RWPE1 (cell line): Measurements from ENCODE around the gene BORCS5.

ENCODE experiments used
- CTCF ChIA-PET: fragments of 350-600 bp; sonication (Branson Sonifier 250); formaldehyde crosslinking; extraction: SDS; loops from one replicate; lab custom pipeline; 2021; lab: Yijun Ruan, JAX
- POLR2A ChIA-PET: fragments of 400-600 bp; formaldehyde crosslinking; extraction: SDS; loops from one replicate; lab custom pipeline; 2020; ENCODE audit warnings: antibody characterized with exemption; ENCODE audit not compliant: low non-redundant PET; lab: Yijun Ruan, JAX
- DNase-seq: peaks from one replicate; pipeline ENCODE4 v3.0.0; 2012; ENCODE audit warnings: low spot score
- H3K27ac ChIP-seq: fragments of 450-650 bp; 2 replicates; pipeline ENCODE4 v1.5.1; 2017
- CTCF ChIP-seq: fragments of 450-650 bp; conservative IDR thresholded peaks from 2 replicates; pipeline ENCODE4 v1.5.1; 2017; ENCODE audit warnings: low read depth, mild to moderate bottlenecking

BORCS5 gene

DNA sequence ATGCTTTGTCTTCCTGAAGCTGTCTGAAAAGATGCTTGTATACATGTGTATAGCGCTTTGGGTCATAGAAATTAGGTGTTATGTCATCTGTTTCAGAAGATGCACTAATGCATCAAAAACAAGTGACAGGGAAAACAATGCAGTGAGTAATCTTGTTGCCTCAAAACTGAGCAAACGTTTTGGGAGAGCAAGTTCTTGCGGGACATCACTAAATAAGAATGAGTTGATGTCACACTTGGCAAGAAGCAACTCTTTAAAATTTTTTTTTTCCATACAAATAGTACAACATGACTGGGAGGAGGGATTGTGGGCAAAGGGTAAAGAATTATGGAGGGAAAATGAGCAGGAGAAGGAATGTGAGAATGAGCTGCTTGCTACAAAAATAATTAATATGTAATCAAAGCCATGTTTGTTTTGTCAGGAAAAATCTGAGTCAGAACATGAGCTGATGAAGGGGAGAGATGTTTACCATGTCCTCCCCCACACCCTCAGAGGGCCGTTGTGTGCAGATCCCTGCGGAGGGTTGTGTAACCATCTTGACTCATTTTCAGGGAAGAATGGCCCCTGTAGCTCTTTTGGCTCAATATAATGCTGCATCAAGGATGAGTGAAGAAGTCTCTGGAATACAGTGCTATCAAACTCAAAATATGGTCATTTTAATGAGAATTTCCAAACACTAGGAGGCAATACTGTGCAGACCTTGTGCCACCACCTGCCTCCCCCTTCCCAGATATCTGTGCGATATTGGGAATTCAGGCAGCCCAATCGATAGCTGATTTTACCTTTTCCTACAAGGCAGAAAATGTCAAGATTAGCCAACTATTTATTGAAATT, 41.4 kb downstream of the BORCS5 start:
- peak; percentile 88 for DNase-seq
- CTCF ChIA-PET = interaction anchor here (0.7 kb wide), 1 partner anchor 24 kb away, joined by 3 read pairs; no protein-coding TSS in a partner anchor
- TF ChIP-seq CTCF = no peak
- POLR2A ChIA-PET = no interaction called here
- no peak overlapping the region for H3K27ac ChIP-seq

- ChIA-PET POLR2A (no interaction called here), CTCF (interaction anchor here (0.7 kb wide), 1 partner anchor 302 kb away, joined by 3 read pairs; no protein-coding TSS in a partner anchor)
- TF ChIP-seq CTCF = no peak
- H3K27ac ChIP-seq = no peak overlapping the region
- DNase-seq = no peak
These were observed 42.3 kb downstream of the BORCS5 start for GRCh38 chr12:12399161-12399560.

GRCh38 chr12:12399776-12400305, 43.0 kb downstream of the BORCS5 start:
- POLR2A ChIA-PET = no interaction called here

GRCh38 chr12:12400793-12401192, 43.9 kb downstream of the BORCS5 start:
- no peak for DNase-seq
- POLR2A ChIA-PET = no interaction called here
- CTCF ChIA-PET = no interaction called here
- H3K27ac ChIP-seq = no peak overlapping the region
- no peak for TF ChIP-seq CTCF

More at GRCh38 chr12:12399776-12400305, 43.0 kb downstream of the BORCS5 start:
- CTCF ChIA-PET = interaction anchor here (0.8 kb wide), 1 partner anchor 359 kb away, joined by 4 read pairs; no protein-coding TSS in a partner anchor
- DNase-seq = no peak
- no peak for TF ChIP-seq CTCF
- H3K27ac ChIP-seq = no peak overlapping the region

DNA sequence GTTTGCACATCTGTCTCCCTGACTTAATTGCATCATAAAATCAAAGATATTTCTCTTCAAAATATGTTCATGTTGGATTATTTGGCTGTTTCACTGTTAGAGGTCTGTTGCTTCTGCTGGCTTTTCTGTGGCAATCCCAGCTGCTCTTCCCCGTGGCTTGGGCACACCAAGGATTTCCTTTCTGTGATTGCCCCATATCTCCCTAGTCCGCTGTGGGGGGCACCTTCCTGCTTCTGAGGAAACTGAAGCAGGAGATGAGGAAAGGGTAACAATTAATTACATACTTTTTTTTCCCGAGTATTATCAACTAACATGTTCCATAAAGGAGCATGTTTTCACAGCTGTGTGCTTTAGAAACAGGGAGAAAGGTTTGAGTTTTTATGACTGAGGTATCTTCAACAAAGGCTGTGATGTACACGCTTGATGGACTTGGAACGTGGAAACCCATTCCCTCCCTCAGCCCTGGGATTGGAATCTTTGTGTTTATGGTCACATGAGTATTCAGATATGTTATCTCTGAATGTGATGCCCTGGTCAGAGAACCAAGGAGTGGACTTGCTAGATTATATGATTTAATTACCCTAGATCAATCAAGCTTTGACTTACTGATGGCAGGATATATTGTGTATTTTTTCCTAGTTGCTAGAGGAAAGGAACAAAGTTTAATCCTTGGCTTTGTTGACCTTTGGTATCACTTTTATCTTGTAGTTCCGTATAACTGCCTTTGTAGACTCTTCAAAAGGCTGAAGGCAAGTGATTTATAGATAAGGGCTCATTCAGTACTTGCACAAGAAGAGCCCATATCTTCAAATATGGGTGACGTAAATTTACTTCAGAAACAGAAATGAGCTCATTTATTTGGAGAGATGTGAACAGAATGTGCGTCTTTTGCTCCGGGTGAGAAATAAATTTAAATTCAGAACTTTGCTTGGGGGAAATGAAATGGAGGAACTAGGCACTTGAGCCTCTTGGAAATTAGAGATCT, 46.7 kb downstream of the BORCS5 start:
- DNase-seq = no peak
- POLR2A ChIA-PET = no interaction called here
- no peak overlapping the region for H3K27ac ChIP-seq
- CTCF ChIA-PET = interaction anchor here (0.7 kb wide), 1 partner anchor 1227 kb away, joined by 3 read pairs; no protein-coding TSS in a partner anchor
- no peak for TF ChIP-seq CTCF

DNA sequence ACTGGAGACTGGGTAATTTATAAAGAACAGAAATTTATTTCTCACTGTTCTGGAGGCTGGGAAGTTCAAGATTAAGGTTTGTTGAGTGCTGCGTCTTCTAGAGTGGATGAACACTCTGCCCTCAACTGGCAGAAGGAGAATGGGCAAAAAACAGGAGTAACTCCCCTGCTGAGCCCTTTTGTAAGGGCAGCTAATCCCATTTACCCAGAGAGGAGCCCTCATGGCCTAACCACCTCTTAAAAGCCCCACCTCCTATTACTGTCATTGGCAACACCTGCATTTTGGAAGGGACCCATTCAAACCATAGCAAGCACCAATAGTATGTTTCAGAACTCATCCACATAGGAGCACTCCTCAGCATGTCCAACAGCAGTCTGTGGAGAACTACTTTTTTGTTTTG, 47.4 kb downstream of the BORCS5 start:
- TF ChIP-seq CTCF = no peak
- CTCF ChIA-PET = no interaction called here
- no peak overlapping the region for H3K27ac ChIP-seq
- POLR2A ChIA-PET = no interaction called here
- no peak for DNase-seq
